HCEC 1CT (cell line): ENCODE results near the gene CNBP.
"Not testable (repeated sequence)": the region's sequence is repeated elsewhere in the genome, so short reads cannot be mapped to it uniquely, and the experiment has no call there.

Source experiments
- DNase-seq: peaks from one replicate; pipeline ENCODE4 v3.0.0-alpha.2; 2017

The CNBP gene

GRCh38 chr3:129184784-129185542, 1.3 kb upstream of the CNBP start:
- DNase-seq, result not testable (repeated sequence)

- no peak for DNase-seq
Measured at GRCh38 chr3:129184396-129184657, 631 bp upstream of the CNBP start.

- peak; percentile 54 for DNase-seq
Measured at GRCh38 chr3:129182390-129183185, 1.1 kb downstream of the CNBP start.

- no peak for DNase-seq
Measured at GRCh38 chr3:129181819-129182218, 1.9 kb downstream of the CNBP start.

GRCh38 chr3:129180461-129180860, 3.2 kb downstream of the CNBP start:
- peak; percentile 13 for DNase-seq

GRCh38 chr3:129176051-129176450, 7.6 kb downstream of the CNBP start:
- DNase-seq, result no peak

GRCh38 chr3:129173725-129174124, 10.0 kb downstream of the CNBP start:
- no peak for DNase-seq

- no peak for DNase-seq
Measured at GRCh38 chr3:129173206-129173605, 10.5 kb downstream of the CNBP start.

- DNase-seq, result no peak
Measured at GRCh38 chr3:129166579-129167332, 16.9 kb downstream of the CNBP start.

- DNase-seq, result not testable (repeated sequence)
Measured at GRCh38 chr3:129165594-129165993, 18.1 kb downstream of the CNBP start.

- DNase-seq, result no peak
Measured at GRCh38 chr3:129164500-129164899, 19.2 kb downstream of the CNBP start.

GRCh38 chr3:129162729-129163579, 20.7 kb downstream of the CNBP start:
- peak; percentile 9 for DNase-seq

GRCh38 chr3:129161860-129162271, 21.8 kb downstream of the CNBP start:
- peak; percentile 24 for DNase-seq

- DNase-seq, result peak; percentile 98
Measured at GRCh38 chr3:129160891-129161859, 22.5 kb downstream of the CNBP start, which contains the start of gene ISY1. Gene ISY1, minus strand, starts transcription at chr3:129161063. Its CDS starts 88 bp downstream, at chr3:129160975.

GRCh38 chr3:129144786-129145185, 38.9 kb downstream of the CNBP start:
- no peak for DNase-seq

GRCh38 chr3:129141011-129141410, 42.7 kb downstream of the CNBP start:
- not testable (repeated sequence) for DNase-seq

- no peak for DNase-seq
Measured at GRCh38 chr3:129139911-129140310, 43.8 kb downstream of the CNBP start.

- not testable (repeated sequence) for DNase-seq
Measured at GRCh38 chr3:129136275-129136674, 47.4 kb downstream of the CNBP start.

GRCh38 chr3:129132097-129132866, 51.4 kb downstream of the CNBP start:
- DNase-seq, result no peak

- no peak for DNase-seq
Measured at GRCh38 chr3:129131465-129132088, 52.1 kb downstream of the CNBP start.
